Measurements from ENCODE around the gene ATG12.

ATG12 gene

DNA sequence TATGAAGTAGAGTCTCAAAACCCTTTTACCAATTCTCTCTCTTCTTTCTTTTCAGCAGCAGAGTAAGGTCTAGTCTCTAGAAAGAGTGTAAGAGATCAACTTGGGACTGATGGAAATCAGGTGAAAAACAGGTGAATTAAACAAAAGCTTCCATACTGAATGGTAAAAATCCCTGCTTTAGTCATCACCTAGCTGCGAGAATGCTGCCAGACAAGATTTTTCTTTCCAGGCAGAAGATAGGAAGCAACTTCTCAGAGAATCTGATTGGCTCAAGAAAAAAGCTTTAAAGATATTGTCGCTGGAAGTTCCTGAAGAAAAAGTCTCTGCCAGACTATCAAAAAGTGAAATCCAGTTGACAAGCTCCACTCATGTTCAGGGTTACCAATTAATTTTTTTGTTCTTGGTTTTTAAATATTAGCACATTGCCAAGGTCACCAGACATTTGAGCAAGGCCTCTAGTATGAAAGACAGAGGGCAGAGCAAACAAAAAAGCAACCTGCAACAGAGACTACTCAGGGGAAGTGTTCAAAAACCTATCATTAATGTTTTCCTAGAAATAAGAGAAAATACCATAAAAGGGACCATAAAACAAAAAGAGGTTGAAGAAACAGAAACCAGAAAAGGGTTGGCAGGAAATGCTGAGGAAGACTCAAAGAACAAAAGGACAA, 34.2 kb downstream of the ATG12 start:
- DNase-seq (ENCODE audit: low read depth) = no peak

DNA sequence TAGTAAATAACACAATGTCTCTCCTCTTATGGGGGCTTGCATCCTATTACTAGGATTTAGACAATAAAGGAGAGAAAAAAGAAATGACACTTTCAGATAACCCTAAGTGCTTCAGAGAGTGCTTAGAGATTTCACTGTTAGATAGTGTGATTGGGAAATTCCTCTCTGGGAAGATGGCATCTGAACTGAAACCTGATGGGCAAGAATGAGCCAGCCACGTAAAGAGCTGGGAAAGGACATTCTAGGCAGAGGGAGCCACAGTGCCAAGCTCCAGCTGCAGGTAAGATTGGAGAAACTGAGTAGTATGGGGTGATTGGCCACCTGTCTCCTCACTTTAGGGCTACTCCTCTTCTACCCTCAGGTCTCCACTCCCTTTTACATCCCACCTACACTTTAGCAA, 39.4 kb downstream of the ATG12 start:
- no peak for DNase-seq (ENCODE audit: low read depth)

DNA sequence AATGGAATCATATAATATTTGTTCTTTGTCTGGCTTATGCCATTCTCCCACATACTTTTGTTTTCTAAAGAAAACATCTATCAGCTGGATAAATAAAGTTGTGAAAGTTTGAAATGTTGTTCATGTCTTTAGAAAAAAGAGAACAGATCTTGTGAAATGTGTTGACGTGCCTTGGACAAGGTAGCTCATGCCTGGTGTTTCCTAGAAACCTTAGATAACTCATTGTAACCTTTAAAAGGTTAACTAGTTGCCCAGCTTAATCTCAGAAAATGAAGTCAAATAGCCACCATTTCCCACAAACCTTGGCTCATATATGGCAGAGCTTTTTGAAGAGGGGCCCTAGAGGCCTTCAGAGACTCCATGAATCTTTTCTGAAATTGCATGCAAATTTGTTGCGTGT, 40.2 kb downstream of the ATG12 start:
- no peak for DNase-seq (ENCODE audit: low read depth)

DNA sequence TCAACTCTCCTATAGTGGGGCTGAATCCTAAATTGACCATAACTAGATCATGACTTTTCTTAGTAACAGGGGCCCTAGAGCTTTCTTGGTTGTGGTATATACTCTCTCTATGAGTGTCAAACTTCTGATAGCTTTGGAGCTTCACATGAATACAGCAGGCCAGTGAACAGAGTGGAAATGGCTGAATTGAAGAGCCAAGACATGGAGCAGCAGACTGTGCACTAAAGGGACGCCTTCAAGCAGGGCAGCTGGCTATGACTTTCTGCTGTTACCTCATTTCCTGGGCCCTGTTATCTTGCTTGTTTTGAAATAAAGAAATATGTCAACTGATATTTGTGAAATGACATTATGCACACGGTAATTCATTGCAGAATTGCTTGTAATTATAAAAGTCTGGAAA, 41.3 kb downstream of the ATG12 start:
- no peak for DNase-seq (ENCODE audit: low read depth)

DNA sequence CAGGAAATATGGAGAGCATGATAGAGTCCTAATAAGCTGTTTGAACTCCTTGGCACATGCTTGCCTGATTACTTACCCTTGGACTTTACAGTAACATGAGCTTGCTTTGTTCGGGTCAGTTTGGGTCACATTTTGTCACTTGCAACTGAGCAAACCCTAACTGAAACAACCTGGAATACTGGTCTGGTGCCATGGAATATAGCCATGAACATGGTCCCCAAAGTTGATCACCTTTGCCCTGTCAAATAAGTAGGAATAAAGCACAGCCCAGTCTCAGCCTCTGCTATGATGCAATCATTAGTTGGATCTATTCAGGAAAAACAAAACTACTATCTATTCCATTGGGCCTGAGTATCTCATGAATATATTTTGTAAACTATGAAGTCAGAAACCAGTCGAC, 43.1 kb downstream of the ATG12 start:
- no peak for DNase-seq (ENCODE audit: low read depth)

DNA sequence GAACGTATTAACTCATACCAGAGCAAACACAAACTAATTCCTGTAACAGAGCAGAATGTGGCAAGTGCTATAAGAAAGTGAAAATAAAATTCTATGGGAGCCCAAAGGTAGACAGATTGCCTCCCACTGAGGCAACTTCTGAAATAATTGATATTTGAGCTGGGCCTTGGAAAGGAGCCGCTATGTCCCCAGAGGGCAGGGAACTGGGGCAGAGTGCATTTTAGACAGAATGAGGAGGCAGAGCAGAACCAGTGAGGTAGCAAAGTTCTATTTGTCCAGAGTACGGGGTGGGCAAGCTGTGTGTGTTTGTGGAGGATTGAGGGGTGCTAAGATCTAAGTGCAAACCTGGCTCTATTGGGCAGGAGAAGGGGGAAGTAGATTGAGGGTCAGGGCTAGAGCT, 44.7 kb downstream of the ATG12 start:
- DNase-seq (ENCODE audit: low read depth) = no peak

DNA sequence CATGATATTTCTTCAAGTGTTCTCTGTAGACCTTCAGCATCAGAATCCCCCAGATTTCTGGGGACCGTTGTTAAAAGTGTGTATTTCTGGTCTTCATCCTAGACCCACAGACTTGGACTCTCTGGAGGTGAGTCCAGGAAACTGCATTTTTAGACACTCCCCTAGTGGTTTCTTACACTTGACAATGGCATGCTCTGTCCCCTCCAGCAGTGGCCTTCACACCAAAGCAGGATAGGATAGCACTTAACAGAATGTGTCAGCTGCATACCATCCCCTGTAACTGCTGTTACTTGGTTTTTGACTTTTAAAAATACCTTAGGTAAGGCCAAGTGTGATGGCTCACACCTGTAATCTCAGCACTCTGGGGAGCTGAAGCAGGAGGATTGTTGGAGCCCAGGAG, 45.7 kb downstream of the ATG12 start:
- DNase-seq (ENCODE audit: low read depth) = no peak

DNA sequence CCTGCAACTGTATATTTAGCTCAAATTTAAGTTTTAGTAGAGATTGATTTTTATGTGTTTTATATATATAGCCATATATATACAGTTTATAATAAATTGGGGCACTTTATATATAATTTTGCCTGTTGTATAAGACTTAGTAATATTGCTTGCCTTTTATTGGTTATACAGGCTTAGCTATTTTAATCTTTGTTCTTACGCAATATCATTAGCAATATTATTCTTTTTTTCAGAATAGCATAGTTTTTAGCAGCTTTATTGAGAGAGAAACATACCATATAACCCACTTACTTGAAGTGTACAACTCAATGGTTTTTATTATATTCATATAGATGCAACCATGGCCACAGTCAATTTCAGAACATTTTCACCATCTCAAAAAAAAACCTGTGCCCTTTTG, 52.9 kb downstream of the ATG12 start:
- DNase-seq (ENCODE audit: low read depth) = no peak

DNA sequence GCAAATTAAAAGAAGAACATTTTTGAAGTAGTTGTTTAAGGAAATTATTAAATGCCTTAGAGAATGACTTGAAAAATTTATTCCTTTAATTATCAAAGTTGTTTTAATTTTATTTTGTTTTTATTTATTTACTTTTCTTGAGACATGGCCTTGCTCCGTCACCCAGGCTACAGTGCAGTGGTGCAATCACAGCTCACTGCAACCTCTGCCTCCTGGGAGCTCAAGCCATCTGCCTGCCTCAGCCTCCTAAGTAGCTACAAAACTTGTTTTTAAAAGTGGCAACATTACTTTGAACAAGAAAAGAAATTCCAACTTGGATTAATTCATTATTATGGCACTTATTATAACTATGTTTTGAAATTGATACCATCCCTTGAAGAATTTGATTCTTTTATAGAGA, 53.9 kb downstream of the ATG12 start:
- DNase-seq (ENCODE audit: low read depth) = no peak

DNA sequence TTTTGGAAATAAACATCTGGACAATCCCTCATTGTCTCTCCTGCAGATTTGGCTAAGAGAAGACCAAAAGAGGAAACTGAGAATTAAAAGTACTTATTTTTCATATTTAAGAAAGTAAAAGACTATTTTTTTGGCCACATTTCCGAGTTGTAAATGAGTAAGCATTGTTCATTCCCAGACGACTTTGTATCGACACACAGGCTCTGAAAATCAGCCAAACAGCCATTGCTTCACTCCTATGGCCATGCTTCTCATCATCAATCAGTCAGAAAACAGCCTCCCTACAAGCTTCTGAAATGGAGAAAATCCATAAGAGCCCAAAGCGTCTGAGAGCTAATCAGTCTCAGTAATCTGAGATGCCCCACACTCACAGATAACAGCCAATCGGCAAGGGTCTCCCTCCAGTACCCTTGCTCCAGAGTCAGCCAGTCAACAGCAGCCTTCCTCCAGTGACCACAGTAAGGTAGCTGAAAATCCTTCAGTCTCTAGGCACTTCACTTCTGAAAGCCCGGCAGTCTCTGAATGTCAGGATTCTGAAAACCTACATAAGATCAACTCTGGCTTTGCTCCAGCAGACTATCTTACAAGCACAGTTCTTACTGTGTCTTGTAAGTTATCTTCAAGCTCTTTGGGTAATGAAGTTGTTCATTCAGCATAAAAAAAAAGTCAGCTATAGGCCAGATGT, 55.8 kb downstream of the ATG12 start:
- DNase-seq (ENCODE audit: low read depth) = no peak

DNA sequence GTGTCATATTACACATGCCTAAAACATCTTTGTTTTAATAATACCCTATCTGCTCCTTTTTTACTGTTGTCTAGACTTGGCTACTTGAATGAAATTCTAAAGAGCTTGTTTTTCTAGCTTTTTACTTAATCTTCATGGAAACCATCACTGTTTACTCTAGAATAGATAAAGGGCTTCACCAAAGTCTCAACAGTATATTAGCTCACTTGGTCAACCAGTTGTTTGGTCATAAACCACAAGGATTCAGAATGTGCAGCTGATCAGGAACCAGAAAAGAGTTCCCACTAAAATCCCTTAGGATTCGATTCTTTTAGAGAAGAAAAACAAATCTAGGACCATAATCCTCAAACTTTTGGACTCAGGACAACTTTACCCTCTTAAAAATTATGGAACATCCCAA, 62.9 kb downstream of the ATG12 start:
- DNase-seq (ENCODE audit: low read depth) = no peak
